Ishikawa (cell line): ENCODE measurements around the gene CNTNAP2.

Experiments
- CEBPB ChIP-seq: IDR thresholded peaks from 2 replicates; pipeline ENCODE4 v1.6.1; 2012
- CREB1 ChIP-seq: IDR thresholded peaks from 2 replicates; pipeline ENCODE4 v1.6.1; 2012; ENCODE audit warnings: low read depth
- EP300 ChIP-seq: IDR thresholded peaks from 2 replicates; pipeline ENCODE4 v1.6.1; 2012; ENCODE audit warnings: borderline replicate concordance
- NFIC ChIP-seq: IDR thresholded peaks from 2 replicates; pipeline ENCODE4 v1.6.1; 2012
- TAF1 ChIP-seq: IDR thresholded peaks from 2 replicates; pipeline ENCODE4 v1.6.1; 2012; ENCODE audit warnings: low read depth, mild to moderate bottlenecking
- YY1 ChIP-seq: IDR thresholded peaks from 2 replicates; pipeline ENCODE4 v1.6.1; 2012; ENCODE audit warnings: low read depth
- ZBTB7A ChIP-seq: IDR thresholded peaks from 2 replicates; pipeline ENCODE4 v1.6.1; 2012; ENCODE audit warnings: low read depth
- TF ChIP-seq, protein P1 (sequence below): IDR thresholded peaks from 2 replicates; pipeline ENCODE4 v1.6.1; 2012
- TF ChIP-seq, protein P2 (sequence below): IDR thresholded peaks from 2 replicates; pipeline ENCODE4 v1.6.1; 2012; ENCODE audit warnings: low read depth, mild to moderate bottlenecking

DNA sequence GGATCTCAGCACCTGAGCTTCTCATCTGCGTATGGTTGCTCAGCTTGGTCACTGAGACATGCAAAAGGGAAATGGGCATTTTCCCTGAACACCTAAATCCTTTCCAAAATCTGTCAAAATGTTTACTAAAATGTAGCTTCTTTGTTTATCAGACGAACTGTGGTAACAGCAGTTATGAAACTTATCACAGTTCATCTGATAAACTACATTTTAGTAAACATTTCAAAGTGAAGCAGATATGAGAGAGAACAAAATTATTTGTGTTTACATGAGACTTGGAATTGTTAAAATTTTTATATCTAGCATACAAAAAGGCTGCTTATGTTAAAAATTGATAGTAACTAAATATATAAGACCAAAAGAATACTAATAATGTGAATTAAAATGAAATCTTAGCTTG lies 1900.5 kb downstream of the CNTNAP2 start:
- no peak for TF ChIP-seq EP300
- TF ChIP-seq CREB1: no peak
- no peak for TF ChIP-seq CEBPB
- no peak for TF ChIP-seq YY1
- TF ChIP-seq, protein P1, sequence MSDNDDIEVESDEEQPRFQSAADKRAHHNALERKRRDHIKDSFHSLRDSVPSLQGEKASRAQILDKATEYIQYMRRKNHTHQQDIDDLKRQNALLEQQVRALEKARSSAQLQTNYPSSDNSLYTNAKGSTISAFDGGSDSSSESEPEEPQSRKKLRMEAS: no peak
- no peak for TF ChIP-seq NFIC
- no peak for TF ChIP-seq TAF1
- no peak for TF ChIP-seq ZBTB7A
- TF ChIP-seq, protein P2, sequence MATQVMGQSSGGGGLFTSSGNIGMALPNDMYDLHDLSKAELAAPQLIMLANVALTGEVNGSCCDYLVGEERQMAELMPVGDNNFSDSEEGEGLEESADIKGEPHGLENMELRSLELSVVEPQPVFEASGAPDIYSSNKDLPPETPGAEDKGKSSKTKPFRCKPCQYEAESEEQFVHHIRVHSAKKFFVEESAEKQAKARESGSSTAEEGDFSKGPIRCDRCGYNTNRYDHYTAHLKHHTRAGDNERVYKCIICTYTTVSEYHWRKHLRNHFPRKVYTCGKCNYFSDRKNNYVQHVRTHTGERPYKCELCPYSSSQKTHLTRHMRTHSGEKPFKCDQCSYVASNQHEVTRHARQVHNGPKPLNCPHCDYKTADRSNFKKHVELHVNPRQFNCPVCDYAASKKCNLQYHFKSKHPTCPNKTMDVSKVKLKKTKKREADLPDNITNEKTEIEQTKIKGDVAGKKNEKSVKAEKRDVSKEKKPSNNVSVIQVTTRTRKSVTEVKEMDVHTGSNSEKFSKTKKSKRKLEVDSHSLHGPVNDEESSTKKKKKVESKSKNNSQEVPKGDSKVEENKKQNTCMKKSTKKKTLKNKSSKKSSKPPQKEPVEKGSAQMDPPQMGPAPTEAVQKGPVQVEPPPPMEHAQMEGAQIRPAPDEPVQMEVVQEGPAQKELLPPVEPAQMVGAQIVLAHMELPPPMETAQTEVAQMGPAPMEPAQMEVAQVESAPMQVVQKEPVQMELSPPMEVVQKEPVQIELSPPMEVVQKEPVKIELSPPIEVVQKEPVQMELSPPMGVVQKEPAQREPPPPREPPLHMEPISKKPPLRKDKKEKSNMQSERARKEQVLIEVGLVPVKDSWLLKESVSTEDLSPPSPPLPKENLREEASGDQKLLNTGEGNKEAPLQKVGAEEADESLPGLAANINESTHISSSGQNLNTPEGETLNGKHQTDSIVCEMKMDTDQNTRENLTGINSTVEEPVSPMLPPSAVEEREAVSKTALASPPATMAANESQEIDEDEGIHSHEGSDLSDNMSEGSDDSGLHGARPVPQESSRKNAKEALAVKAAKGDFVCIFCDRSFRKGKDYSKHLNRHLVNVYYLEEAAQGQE: no peak
